Kidney (tissue), 14 donors: ENCODE measurements around the gene ADISSP. TPM values are rescaled to one million over a fixed set of nuclear protein-coding genes. Genes with fewer than 3 reads are reported as not detected.

Experiments used
- DNase-seq, 5 donors: peaks; one replicate each; pipeline ENCODE4 v3.0.0-alpha.2; 2013 to 2020
- FAIRE-seq: peaks from 2 replicates; lab custom pipeline; 2012; peaks lifted over from hg19 to GRCh38; lab: Jason Lieb, UNC
- H3K27ac ChIP-seq, 2 donors: one replicate each; pipeline ENCODE4 v1.7.0; 2013; ENCODE audit warnings: low read depth in 2 of 2, low read length in 2 of 2, inconsistent platforms in 1 of 2
- H3K27me3 ChIP-seq: one replicate; pipeline ENCODE4 v1.7.1; 2013; ENCODE audit warnings: low read length, inconsistent platforms; ENCODE audit not compliant: control insufficient read depth, insufficient read depth
- H3K36me3 ChIP-seq, 3 donors: one replicate each; pipeline versions ENCODE4 v1.7.0 to v1.7.1; 2013; ENCODE audit warnings: low read length in 3 of 3, control low read depth in 1 of 3, inconsistent platforms in 1 of 3; ENCODE audit not compliant: insufficient read depth in 3 of 3, control insufficient read depth in 2 of 3
- H3K4me1 ChIP-seq, 3 donors: one replicate each; pipeline versions ENCODE4 v1.7.0 to v1.7.1; 2013; ENCODE audit warnings: low read length in 3 of 3, inconsistent platforms in 1 of 3, low read depth in 1 of 3; ENCODE audit not compliant: control insufficient read depth in 2 of 3, insufficient read depth in 2 of 3
- H3K4me3 ChIP-seq, 3 donors: one replicate each; pipeline versions ENCODE4 v1.7.0 to v1.8.1; 2013; ENCODE audit warnings: low read length in 3 of 3, control low read depth in 1 of 3, inconsistent platforms in 1 of 3
- H3K9ac ChIP-seq, 3 donors: one replicate each; pipeline versions ENCODE4 v1.7.0 to v1.7.1; 2013; ENCODE audit warnings: low read length in 3 of 3, control low read depth in 1 of 3, inconsistent platforms in 1 of 3
- H3K9me3 ChIP-seq, 3 donors: one replicate each; pipeline versions ENCODE4 v1.7.0 to v1.7.1; 2013; ENCODE audit warnings: low read length in 3 of 3, control low read depth in 1 of 3, inconsistent platforms in 1 of 3; ENCODE audit not compliant: control insufficient read depth in 2 of 3, insufficient read depth in 1 of 3
- CTCF ChIP-seq: IDR thresholded peaks from 3 replicates; pipeline ENCODE4 v1.5.1; 2012; ENCODE audit warnings: mild to moderate bottlenecking, moderate library complexity, borderline replicate concordance; ENCODE audit not compliant: insufficient read depth; ENCODE audit errors: extremely low read depth
- intact Hi-C: fragments of 100-400 bp; cut with DNase I; formaldehyde crosslinking; loops from one replicate; pipeline ENCODE4 v1.11.1; 2022
- polyA plus RNA-seq: library from polyadenylated mRNA; stranded (reverse); fragments of 350-450 nt; fragmentation: Illumina TruSeq; extraction: RNeasy Lipid Tissue Mini Kit (QIAGEN cat#74804); gene quantifications from one replicate; pipeline ENCODE4 v1.2.3, GENCODE V29; 2014; ENCODE audit warnings: low read depth, low replicate concordance; ENCODE audit not compliant: insufficient read depth
- total RNA-seq: library from RNA; stranded (reverse); fragmentation: NEBNext Ultra II Directional; extraction: Animal tissue kit (Norgen Biotek cat#: 25700); gene quantifications from one replicate; pipeline ENCODE4 v1.2.1, GENCODE V29; 2021
- donor health status: control.
- donor health status: control.
- donor health status: control.
- donor health status: control.
- donor health status: control.
- donor health status: DM: yes; HTN: yes; CAD: no.
- donor health status: Normal renal cell carcinoma (clear cell type).

Gene ADISSP
- total and polyA plus RNA-seq, 2 donors from 2014 or later = 26.3 to 31.8 TPM

GRCh38 chr20:3784216-3784853 is 16.8 kb upstream of the ADISSP start:
- FAIRE-seq = no peak
- H3K27me3 ChIP-seq = no peaks in the 10 kb centered on the region
- no peak overlapping the region for H3K9ac ChIP-seq
- H3K4me1 ChIP-seq = peaks cover 0 to 25% (median 18%) of the 10 kb centered on the region in 3 donors
- H3K27ac ChIP-seq = no peak overlapping the region
- no peaks in the 10 kb centered on the region for H3K36me3 ChIP-seq
- no peak for TF ChIP-seq CTCF
- DNase-seq = peak in 2 of 5 donors; percentile 52 to 65
- H3K9me3 ChIP-seq = no peaks in the 10 kb centered on the region
- intact Hi-C loops = no loop called here
- peak overlapping the region in 1 of 3 donors; percentile 74 for H3K4me3 ChIP-seq

- TF ChIP-seq CTCF = no peak
- Histone ChIP-seq H3K9me3 (no peaks in the 10 kb centered on the region), H3K9ac (peak overlapping the region in 1 of 3 donors; percentile 19), H3K4me1 (peaks cover 0 to 25% (median 13%) of the 10 kb centered on the region in 3 donors), H3K27me3 (no peaks in the 10 kb centered on the region), H3K36me3 (no peaks in the 10 kb centered on the region), H3K27ac (no peak overlapping the region), H3K4me3 (no peak overlapping the region)
- intact Hi-C loops = no loop called here
- DNase-seq = peak in 1 of 5 donors; percentile 55
- FAIRE-seq = no peak
These were observed 16.1 kb upstream of the ADISSP start for GRCh38 chr20:3783511-3784195.

GRCh38 chr20:3783068-3783489 is 15.5 kb upstream of the ADISSP start:
- intact Hi-C loops = no loop called here
- H3K4me3 ChIP-seq = no peak overlapping the region
- DNase-seq (peak in 4 of 5 donors; percentile 50 to 67 (median 62)), FAIRE-seq (no peak)
- no peaks in the 10 kb centered on the region for H3K36me3 ChIP-seq
- no peaks in the 10 kb centered on the region for H3K27me3 ChIP-seq
- H3K9me3 ChIP-seq = no peaks in the 10 kb centered on the region
- H3K4me1 ChIP-seq = peaks cover 0 to 27% (median 9%) of the 10 kb centered on the region in 3 donors
- H3K27ac ChIP-seq = no peak overlapping the region
- no peak for TF ChIP-seq CTCF
- H3K9ac ChIP-seq = peak overlapping the region in 1 of 3 donors; percentile 19
